Suprapubic skin (tissue), 4 donors: ENCODE data around the gene PTPRN2. TPM values are rescaled to one million over a fixed set of nuclear protein-coding genes. Genes with fewer than 3 reads are reported as not detected.

Source experiments
- DNase-seq, 2 donors: peaks; one replicate each; pipeline ENCODE4 v3.0.0-alpha.2; 2019; ENCODE audit warnings: low spot score in 2 of 2
- H3K27ac ChIP-seq: fragments of 200-600 bp; sonication (generic); one replicate; pipeline ENCODE4 v1.5.1; 2019
- H3K27me3 ChIP-seq: fragments of 200-600 bp; sonication (generic); one replicate; pipeline ENCODE4 v1.5.1; 2019
- H3K36me3 ChIP-seq: fragments of 200-600 bp; sonication (generic); one replicate; pipeline ENCODE4 v1.5.1; 2019
- H3K4me1 ChIP-seq: fragments of 200-600 bp; sonication (generic); one replicate; pipeline ENCODE4 v1.5.1; 2019
- H3K4me3 ChIP-seq: fragments of 200-600 bp; sonication (generic); one replicate; pipeline ENCODE4 v1.5.1; 2019; ENCODE audit warnings: mild to moderate bottlenecking
- H3K9me3 ChIP-seq: fragments of 200-600 bp; sonication (generic); one replicate; pipeline ENCODE4 v1.5.1; 2019
- CTCF ChIP-seq, 2 donors: fragments of 200-600 bp in 1 of 2; fragments of 450-650 bp in 1 of 2; sonication (generic) in 1 of 2; IDR thresholded peaks; one replicate each; pipeline ENCODE4 v1.5.1; 2016 to 2019; ENCODE audit warnings: antibody characterized with exemption in 2 of 2, mild to moderate bottlenecking in 1 of 2, moderate library complexity in 1 of 2
- EP300 ChIP-seq: sonication (generic); formaldehyde crosslinking; IDR thresholded peaks from one replicate; pipeline ENCODE4 v1.6.1; 2017; ENCODE audit warnings: antibody characterized with exemption
- POLR2A ChIP-seq, 2 donors: fragments of 450-650 bp; IDR thresholded peaks; one replicate each; pipeline ENCODE4 v1.6.1; 2017; ENCODE audit warnings: antibody characterized with exemption in 2 of 2, mild to moderate bottlenecking in 2 of 2, moderate library complexity in 2 of 2
- POLR2AphosphoS5 ChIP-seq, 3 donors: sonication (generic); formaldehyde crosslinking; IDR thresholded peaks; one replicate each; pipeline ENCODE4 v1.6.1; 2017; ENCODE audit warnings: antibody characterized with exemption in 3 of 3
- WGBS: methylation state at CpG from one replicate; pipeline ENCODE4 v1.1.5; 2018; 5-methylcytosine and 5-hydroxymethylcytosine counted together
- total RNA-seq, 4 donors: library from RNA; depleted of rRNA; stranded (reverse); fragments of >200 nt; gene quantifications; one replicate each; pipeline ENCODE4 v1.1.0, GENCODE V29; 2016

PTPRN2 gene
- total RNA-seq, 4 donors from 2014 or later: 0.23 to 1.8 (median 1.3) TPM

GRCh38 chr7:157523766-157524421 is 1063.7 kb downstream of the PTPRN2 start:
- 100% methylated on average over 1 of the region's 20 CpGs for WGBS
- peak in 1 of 2 donors; percentile 49 for DNase-seq

GRCh38 chr7:157523371-157523765 is 1064.3 kb downstream of the PTPRN2 start:
- H3K4me1 ChIP-seq: no peaks in the 10 kb centered on the region
- no peaks in the 10 kb centered on the region for H3K9me3 ChIP-seq
- H3K27me3 ChIP-seq: peaks cover 29% of the 10 kb centered on the region
- DNase-seq: no peak
- no peaks in the 10 kb centered on the region for H3K36me3 ChIP-seq
- H3K27ac ChIP-seq: no peak overlapping the region
- H3K4me3 ChIP-seq: no peak overlapping the region
- TF ChIP-seq CTCF (IDR thresholded peaks at IDR 0.05) (no peak), EP300 (no peak), POLR2A (IDR thresholded peaks at IDR 0.05) (no peak), POLR2AphosphoS5 (IDR thresholded peaks at IDR 0.05) (no peak)
- 77% methylated on average over 6 of the region's 13 CpGs for WGBS

More at GRCh38 chr7:157523766-157524421, 1063.7 kb downstream of the PTPRN2 start:
- Histone ChIP-seq H3K27me3 (peaks cover 27% of the 10 kb centered on the region), H3K4me3 (no peak overlapping the region), H3K9me3 (no peaks in the 10 kb centered on the region), H3K4me1 (no peaks in the 10 kb centered on the region), H3K36me3 (no peaks in the 10 kb centered on the region), H3K27ac (no peak overlapping the region)
- no peak for TF ChIP-seq CTCF (IDR thresholded peaks at IDR 0.05)
- TF ChIP-seq EP300: no peak
- TF ChIP-seq POLR2AphosphoS5 (IDR thresholded peaks at IDR 0.05): no peak
- no peak for TF ChIP-seq POLR2A (IDR thresholded peaks at IDR 0.05)

GRCh38 chr7:157522954-157523353 is 1064.7 kb downstream of the PTPRN2 start:
- H3K9me3 ChIP-seq: no peaks in the 10 kb centered on the region
- no peaks in the 10 kb centered on the region for H3K4me1 ChIP-seq
- no peaks in the 10 kb centered on the region for H3K36me3 ChIP-seq
- peak in 1 of 2 donors; percentile 58 for DNase-seq
- peaks cover 29% of the 10 kb centered on the region for H3K27me3 ChIP-seq
- H3K4me3 ChIP-seq: no peak overlapping the region
- H3K27ac ChIP-seq: no peak overlapping the region
- 60% methylated on average over 8 of the region's 9 CpGs for WGBS
- TF ChIP-seq POLR2AphosphoS5 (IDR thresholded peaks at IDR 0.05): no peak
- no peak for TF ChIP-seq EP300
- no peak for TF ChIP-seq CTCF (IDR thresholded peaks at IDR 0.05)
- TF ChIP-seq POLR2A (IDR thresholded peaks at IDR 0.05): no peak

- H3K4me3 ChIP-seq: no peak overlapping the region
- DNase-seq: peak in 1 of 2 donors; percentile 49
- no peaks in the 10 kb centered on the region for H3K36me3 ChIP-seq
- H3K27ac ChIP-seq: no peak overlapping the region
- peaks cover 26% of the 10 kb centered on the region for H3K27me3 ChIP-seq
- TF ChIP-seq EP300: no peak
- TF ChIP-seq CTCF (IDR thresholded peaks at IDR 0.05): no peak
- TF ChIP-seq POLR2AphosphoS5 (IDR thresholded peaks at IDR 0.05): no peak
- TF ChIP-seq POLR2A (IDR thresholded peaks at IDR 0.05): no peak
- H3K4me1 ChIP-seq: no peaks in the 10 kb centered on the region
- 88% methylated on average over 16 of the region's 18 CpGs for WGBS
- no peaks in the 10 kb centered on the region for H3K9me3 ChIP-seq
These were observed 1065.4 kb downstream of the PTPRN2 start for GRCh38 chr7:157522189-157522588.

- peaks cover 31% of the 10 kb centered on the region for H3K27me3 ChIP-seq
- no peak for DNase-seq
- H3K27ac ChIP-seq: no peak overlapping the region
- no peaks in the 10 kb centered on the region for H3K9me3 ChIP-seq
- TF ChIP-seq POLR2A (IDR thresholded peaks at IDR 0.05): no peak
- TF ChIP-seq EP300: no peak
- no peak for TF ChIP-seq POLR2AphosphoS5 (IDR thresholded peaks at IDR 0.05)
- TF ChIP-seq CTCF (IDR thresholded peaks at IDR 0.05): no peak
- WGBS: 90% methylated on average over 18 of the region's 18 CpGs
- no peaks in the 10 kb centered on the region for H3K36me3 ChIP-seq
- no peaks in the 10 kb centered on the region for H3K4me1 ChIP-seq
- no peak overlapping the region for H3K4me3 ChIP-seq
These were observed 1065.9 kb downstream of the PTPRN2 start for GRCh38 chr7:157521752-157522151.
